22Rv1 (cell line): ENCODE data around the gene HCRTR2.
"Not testable (repeated sequence)": the region's sequence is repeated elsewhere in the genome, so short reads cannot be mapped to it uniquely, and the experiment has no call there.

Experiments used
- H3K27ac ChIP-seq: fragments of 450-650 bp; 2 replicates; pipeline ENCODE4 v1.5.1; 2017
- ZFX ChIP-seq: fragments of 450-650 bp; IDR thresholded peaks from 2 replicates; pipeline ENCODE4 v1.6.1; 2017; ENCODE audit warnings: antibody characterized with exemption, borderline replicate concordance
- TF ChIP-seq, protein P1 (sequence below): fragments of 450-650 bp; IDR thresholded peaks from 2 replicates; pipeline ENCODE4 v1.5.1; 2017; ENCODE audit warnings: mild to moderate bottlenecking

HCRTR2 gene

DNA sequence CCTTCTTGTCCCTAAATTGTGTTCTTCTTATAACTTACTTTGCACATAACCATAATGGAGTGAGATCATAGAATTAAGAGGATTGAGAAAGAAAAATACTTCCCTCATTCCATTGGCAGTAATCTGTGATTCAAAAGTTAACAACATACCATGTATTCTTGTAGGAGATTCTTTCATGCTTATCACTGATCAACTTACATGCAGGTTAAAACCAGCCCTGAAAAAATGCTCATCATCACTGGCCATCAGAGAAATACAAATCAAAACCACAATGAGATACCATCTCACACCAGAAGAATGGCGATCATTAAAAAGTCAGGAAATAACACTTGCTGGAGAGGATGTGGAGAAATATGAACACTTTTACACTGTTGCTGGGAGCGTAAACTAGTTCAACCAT lies 116.4 kb downstream of the HCRTR2 start:
- TF ChIP-seq, protein P1, sequence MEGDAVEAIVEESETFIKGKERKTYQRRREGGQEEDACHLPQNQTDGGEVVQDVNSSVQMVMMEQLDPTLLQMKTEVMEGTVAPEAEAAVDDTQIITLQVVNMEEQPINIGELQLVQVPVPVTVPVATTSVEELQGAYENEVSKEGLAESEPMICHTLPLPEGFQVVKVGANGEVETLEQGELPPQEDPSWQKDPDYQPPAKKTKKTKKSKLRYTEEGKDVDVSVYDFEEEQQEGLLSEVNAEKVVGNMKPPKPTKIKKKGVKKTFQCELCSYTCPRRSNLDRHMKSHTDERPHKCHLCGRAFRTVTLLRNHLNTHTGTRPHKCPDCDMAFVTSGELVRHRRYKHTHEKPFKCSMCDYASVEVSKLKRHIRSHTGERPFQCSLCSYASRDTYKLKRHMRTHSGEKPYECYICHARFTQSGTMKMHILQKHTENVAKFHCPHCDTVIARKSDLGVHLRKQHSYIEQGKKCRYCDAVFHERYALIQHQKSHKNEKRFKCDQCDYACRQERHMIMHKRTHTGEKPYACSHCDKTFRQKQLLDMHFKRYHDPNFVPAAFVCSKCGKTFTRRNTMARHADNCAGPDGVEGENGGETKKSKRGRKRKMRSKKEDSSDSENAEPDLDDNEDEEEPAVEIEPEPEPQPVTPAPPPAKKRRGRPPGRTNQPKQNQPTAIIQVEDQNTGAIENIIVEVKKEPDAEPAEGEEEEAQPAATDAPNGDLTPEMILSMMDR: no peak
- TF ChIP-seq ZFX: no peak
- H3K27ac ChIP-seq: no peak overlapping the region

DNA sequence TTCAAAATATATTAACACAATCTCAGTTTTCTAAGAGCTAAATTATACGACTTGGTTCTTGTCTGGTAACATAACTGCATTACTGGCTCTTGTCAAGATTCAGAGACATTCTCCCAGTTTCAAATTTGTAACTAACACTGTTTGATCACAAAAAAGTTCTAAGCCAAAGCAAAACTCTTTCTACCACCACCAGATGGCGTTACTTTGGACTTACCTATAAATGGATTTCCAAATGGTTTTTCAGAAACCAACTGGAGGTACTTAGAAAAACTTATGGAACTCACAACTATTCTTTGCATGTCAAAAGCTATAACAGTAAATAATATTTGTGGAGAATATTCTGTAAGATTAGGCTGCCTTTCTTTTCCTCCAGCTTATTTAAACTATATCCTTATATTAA lies 118.8 kb downstream of the HCRTR2 start:
- H3K27ac ChIP-seq: no peak overlapping the region
- TF ChIP-seq, protein P1: peak; percentile 63
- no peak for TF ChIP-seq ZFX

DNA sequence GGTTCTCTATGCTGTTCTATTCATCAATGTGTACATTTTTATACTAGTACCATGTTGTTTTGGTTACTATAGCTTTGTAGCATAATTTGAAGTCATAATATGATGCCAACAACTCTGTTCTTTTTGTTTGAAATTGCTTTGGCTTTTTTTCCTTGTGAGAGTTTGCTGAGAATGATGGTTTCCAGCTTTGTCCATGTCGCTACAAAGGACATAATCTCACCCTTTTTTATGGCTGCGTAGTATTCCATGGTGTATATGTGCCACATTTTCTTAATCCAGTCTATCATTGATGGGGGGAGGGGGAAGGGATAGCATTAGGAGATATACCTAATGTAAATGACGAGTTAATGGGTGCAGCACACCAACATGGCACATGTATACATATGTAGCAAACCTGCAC lies 122.9 kb downstream of the HCRTR2 start:
- not testable (repeated sequence) for H3K27ac ChIP-seq

DNA sequence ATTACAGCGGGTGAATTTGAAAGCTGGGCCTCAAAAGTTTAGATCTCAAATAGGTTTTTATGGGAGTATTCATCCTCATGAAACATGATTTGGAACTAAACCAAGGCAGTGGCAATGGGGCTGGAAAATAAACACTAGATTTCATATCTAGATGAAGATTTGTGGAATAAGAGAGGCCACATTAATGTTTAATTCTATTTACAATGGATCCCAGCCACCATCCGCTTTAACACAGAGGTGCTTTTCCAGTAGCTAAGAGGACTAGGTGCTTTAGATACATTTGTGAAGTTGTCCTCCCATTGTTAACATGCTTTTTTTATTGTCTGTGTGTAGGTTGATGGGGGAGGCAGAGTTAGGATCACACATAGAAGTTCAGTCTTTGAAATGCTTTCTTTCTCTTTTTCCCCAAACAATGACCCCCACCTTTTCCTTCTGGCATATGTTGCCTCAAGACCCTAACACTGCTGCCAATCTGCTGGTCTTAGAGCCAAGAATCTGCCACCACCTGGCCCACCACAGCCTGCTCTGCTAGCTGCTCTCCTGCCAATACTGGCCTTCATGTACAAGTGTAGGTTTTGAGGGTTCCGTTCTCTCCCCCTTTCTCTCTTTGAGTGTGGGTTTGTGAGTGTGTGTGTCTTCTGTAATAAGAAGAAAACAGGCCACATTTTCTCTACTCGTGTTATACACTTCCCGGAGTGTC lies 125.1 kb downstream of the HCRTR2 start:
- no peak for TF ChIP-seq ZFX
- TF ChIP-seq, protein P1: no peak
- H3K27ac ChIP-seq: no peak overlapping the region

DNA sequence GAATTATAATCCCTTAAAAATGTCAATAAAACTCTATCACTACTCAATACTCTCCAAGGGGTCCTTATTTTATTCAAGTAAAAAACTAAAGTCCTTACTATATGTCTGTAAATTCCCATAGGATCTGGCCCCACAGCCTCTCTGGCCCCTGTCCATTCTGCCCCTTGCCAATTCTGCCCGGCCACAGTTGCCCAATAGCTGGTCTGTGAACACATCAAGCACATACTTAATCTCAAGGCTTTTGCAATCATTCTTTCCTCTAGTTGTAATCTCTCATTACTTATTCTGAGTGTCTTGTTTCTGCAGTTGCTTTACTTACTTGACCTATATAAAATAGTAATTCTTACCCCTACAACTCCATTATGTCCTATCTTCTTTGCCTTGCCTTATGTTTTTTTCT lies 130.4 kb downstream of the HCRTR2 start:
- no peak overlapping the region for H3K27ac ChIP-seq
- no peak for TF ChIP-seq ZFX
- TF ChIP-seq, protein P1: no peak

DNA sequence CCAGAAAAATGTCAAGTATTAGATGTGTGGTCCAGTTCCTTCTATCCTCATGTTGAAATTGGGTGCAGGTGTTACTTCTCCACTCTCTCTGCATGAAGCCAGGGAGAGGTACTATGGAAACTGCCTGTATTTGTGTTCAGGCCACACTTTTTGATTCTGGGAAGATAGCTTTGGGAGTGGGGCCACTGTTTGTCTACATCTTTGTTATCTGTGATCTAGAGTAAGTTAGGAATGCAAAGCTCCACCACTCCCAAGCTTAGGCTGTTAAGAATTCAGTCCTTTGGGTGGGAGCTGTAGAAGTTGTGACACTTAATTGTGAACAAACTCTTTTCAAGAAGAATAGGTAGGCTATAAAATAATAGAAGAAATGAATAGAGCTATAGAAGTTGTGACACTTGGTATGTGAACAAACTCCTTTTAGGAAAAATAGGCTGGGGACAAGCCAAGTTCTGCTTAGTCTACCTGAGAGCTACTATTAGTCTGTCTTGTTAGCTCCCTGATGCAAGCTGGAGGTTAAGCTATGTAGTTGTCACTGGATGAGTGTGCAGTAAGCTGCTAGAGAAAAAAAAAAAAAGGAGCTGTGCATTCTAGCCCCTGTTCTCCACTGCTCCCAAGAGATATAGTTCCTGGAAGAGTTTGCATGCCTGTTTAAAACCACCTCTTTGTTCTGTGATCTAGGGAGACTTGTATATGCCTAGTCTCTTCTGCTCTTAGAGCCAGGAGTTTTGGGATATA lies 145.8 kb downstream of the HCRTR2 start:
- no peak overlapping the region for H3K27ac ChIP-seq
- TF ChIP-seq, protein P1: no peak
- TF ChIP-seq ZFX: no peak

DNA sequence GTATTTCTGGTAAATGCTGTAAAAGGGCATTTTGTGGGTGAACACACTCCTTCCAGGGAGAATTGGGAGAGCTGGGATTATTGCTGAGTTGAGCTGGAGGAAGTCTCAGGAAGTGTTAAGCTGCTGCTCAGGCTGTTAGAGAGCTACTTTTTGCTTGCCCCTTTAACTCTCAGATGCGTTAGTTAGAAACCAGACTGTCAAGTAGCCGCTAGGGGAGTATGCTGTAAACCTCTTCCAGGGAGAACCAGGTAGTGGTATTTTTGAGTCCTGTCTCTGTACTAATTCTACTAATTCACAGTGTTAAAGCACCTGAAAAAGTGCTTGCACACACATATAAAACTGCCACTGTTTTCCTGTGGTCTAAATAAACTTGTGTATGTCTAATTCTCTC lies 146.4 kb downstream of the HCRTR2 start:
- no peak overlapping the region for H3K27ac ChIP-seq
- TF ChIP-seq, protein P1: no peak
- no peak for TF ChIP-seq ZFX
